SH-SY5Y (cell line): ENCODE measurements around the gene RITA1.

ENCODE experiments used
- GATA2 ChIP-seq: IDR thresholded peaks from 2 replicates; pipeline ENCODE4 v1.6.1; 2011; ENCODE audit warnings: mild to moderate bottlenecking, low read depth, low read length
- GATA3 ChIP-seq: IDR thresholded peaks from 2 replicates; pipeline ENCODE4 v1.6.1; 2011; ENCODE audit warnings: low read depth, mild to moderate bottlenecking, low read length, moderate library complexity

DNA sequence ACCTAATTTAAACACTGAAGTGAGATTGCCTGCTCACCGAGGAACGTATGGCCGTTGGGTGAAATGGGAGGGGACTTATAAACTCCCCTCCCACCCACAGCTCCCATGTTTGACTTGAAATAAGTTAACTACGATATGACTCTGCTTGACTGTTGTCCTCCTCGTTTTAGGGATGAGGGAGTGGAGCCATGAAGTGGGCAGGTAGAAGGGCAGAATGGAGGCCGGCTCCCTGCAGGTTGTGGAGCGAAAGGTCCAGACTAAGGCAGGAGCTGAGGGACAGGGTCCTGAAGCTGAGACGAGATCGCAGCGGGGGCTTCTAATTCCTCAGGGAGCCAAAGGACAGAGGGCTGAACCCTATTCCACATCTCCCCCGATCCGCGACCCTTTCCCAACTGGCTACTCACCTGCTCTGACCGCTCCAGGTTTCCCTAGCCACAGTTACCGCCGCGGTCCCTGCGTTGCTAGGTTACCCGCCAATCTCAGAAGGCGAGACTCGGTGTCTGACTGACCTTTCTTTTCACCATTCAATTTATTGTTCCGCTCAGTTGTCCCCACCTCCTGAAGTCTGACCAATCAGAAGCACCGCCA lies 35.2 kb downstream of the RITA1 start:
- TF ChIP-seq GATA2 = no peak
- no peak for TF ChIP-seq GATA3
